Esophagus mucosa (tissue), 1 donor: ENCODE data around the gene NDOR1. TPM values are rescaled to one million over a fixed set of nuclear protein-coding genes. Genes with fewer than 3 reads are reported as not detected.

ENCODE experiments used
- ATAC-seq: fragments of 200-7000 bp; cut with Tn5 transposase; one replicate; pipeline ENCODE4 v1.9.1; 2020
- total RNA-seq: library from RNA; stranded (reverse); gene quantifications from one replicate; pipeline ENCODE4 v1.2.4, GENCODE V29; 2023
- donor health status: DM: yes; HTN: yes; CAD: no.

Gene NDOR1
- total RNA-seq, 1 donor from 2014 or later, result 8.6 TPM

DNA sequence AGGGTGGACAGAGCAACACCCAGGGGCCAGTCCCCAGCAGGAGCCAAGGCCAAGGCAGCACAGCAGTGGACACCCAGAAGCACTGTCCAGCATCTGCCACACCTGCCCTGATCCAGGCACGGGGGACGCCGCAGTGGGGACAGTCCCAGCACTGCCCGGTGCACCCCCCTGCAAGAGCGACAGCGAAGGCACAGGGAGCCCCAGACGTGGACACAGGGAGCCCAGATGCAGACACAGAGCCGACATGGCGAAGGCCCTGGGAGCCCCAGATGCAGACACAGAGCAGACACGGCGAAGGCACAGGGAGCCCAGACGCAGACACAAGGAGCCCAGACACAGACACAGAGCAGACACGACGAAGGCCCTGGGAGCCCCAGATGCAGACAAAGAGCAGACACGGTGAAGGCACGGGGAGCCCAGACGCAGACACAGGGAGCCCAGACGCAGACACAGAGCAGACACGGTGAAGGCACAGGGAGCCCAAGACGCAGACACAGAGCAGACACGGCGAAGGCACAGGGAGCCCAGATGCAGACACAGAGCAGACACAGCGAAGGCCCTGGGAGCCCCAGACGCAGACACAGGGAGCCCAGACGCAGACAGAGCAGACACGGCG, 21.4 kb upstream of the NDOR1 start:
- no peak for ATAC-seq

DNA sequence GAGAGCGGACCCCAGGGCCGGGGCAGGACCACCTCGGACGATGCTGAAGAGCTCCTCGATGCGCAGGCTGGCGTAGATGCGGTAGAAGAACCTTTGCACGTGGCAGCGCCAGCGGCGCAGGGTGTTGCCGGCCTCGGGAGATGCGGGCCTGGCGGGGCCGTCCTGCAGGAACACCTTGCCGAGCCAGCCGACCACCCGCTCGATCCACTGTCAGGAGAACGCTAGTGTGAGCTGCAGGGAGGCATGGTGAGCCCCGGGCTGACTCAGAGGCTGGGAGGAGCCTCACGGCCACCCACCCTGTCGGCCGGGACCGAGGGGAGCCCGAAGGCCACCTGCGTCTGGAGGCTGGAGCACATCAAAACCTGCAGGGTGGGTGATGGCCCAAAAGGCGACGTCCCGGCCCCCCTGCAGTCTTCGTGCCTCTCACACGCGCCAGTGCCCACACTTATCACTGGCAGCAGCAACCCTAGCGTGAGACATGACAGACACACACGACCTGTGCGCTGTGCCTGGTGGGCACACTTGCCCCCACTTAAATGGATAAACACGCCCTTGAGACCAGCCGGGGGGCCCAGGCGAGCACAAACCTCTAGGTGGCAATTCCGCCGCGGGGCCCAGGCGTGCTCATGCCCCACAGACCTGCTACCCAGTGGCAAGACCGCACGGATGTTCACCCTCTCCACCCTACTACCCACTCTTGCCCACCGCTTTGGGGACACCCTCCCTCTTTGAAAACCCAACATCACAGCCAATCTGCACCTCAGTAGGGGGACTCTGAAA, 20.4 kb upstream of the NDOR1 start:
- no peak for ATAC-seq

DNA sequence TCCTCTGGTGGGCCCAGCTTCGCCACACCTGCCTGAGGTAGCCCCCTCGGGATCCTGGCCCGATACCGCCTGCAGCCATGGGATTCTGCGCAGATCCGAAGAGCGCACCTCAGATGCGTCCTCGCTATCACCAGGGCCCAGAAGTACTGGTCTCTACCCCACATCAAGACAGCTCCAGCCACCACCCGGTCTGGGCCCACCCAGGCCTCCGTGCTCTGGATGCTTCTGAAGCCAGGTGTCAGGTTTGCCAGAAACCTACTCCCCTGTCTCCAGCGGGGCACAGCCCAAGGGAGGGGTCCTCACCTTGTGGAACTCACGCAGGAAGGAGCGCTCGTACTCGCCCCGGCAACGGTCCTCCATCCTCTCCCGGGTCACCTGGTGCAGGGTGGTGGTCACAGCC, 19.6 kb upstream of the NDOR1 start:
- ATAC-seq, result no peak

DNA sequence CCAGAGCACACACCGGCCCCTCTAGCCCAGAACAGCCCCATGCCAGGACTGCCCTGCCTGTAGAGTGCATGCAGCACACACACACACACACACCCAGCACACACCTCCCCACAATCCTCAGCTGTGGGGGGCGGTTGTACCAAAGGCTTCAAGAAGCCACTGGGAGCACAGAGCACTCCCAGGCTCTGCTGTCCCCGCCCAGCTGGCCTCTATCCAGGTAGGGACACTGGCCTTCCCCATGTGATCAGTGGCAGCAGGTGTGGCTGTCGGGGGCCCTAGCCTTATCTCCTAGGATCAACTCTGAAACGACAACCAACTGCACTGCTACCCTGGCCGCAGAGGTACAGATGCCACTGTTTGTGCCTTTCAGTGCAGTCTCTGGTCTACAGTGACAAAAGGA, 19.1 kb upstream of the NDOR1 start:
- ATAC-seq, result no peak

- ATAC-seq, result no peak
These were observed 18.1 kb upstream of the NDOR1 start for GRCh38 chr9:137187386-137187785.

DNA sequence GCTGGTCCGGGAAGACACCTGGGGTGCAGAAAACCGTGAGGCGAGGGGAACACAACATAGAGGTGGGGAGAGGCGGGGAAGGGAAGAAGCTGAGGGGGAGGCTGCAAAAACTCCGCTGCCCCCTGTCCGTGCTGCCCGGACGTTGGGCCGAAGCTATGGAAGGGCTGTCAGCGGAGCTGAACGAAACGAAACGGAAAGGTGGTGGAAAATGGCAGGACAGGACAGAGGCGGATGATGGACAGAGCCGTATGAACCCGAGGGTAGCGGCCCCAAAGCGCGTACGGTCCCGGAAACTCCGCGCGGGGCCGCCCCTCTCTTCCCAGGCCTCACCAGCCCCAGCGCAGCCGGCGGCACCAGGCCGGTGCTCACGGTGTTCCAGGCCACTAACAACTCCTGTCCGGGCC, 17.4 kb upstream of the NDOR1 start:
- ATAC-seq, result no peak

DNA sequence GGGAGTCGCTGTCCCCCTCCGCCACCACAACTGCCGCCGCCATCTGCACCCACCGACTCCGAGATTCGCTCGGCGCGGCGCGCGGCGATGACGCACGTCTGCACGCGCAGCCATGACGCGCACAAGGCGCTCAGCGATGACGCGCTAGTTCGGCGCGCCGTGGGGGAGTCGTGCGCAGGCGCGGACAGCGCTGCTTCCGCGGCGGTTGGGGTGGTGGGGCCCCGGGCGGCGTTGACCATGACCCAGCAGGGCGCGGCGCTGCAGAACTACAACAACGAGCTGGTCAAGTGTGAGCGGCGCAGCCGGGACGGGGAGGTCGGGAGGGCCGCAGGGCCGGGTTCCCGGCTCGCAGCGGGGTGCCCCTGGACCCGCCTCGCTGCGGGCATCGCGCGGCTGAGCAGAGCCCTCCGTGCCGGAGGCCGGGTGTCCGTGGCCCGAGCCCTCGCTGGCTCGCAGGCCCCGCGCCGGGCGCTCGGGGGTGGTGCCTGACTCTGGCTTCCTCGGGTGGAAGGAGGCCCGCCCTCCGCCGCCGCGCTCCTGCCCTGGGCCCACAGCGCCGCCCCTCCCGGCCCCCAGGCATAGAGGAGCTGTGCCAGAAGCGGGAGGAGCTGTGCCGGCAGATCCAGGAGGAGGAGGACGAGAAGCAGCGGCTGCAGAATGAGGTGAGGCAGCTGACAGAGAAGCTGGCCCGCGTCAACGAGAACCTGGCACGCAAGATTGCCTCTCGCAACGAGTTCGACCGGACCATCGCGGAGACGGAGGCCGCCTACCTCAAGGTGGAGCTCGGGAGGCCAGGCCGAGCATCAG, 16.8 kb upstream of the NDOR1 start, which contains the start of the genes ANAPC2 and SSNA1:
Gene ANAPC2 (minus strand): TSS at position 71 of the 807 bp plus-strand sequence. CDS start 28 bp downstream, at position 43.
Gene SSNA1 (plus strand): TSS at position 187 of the 807 bp plus-strand sequence. CDS start 51 bp downstream, at position 238.
- peak; percentile 84 for ATAC-seq

DNA sequence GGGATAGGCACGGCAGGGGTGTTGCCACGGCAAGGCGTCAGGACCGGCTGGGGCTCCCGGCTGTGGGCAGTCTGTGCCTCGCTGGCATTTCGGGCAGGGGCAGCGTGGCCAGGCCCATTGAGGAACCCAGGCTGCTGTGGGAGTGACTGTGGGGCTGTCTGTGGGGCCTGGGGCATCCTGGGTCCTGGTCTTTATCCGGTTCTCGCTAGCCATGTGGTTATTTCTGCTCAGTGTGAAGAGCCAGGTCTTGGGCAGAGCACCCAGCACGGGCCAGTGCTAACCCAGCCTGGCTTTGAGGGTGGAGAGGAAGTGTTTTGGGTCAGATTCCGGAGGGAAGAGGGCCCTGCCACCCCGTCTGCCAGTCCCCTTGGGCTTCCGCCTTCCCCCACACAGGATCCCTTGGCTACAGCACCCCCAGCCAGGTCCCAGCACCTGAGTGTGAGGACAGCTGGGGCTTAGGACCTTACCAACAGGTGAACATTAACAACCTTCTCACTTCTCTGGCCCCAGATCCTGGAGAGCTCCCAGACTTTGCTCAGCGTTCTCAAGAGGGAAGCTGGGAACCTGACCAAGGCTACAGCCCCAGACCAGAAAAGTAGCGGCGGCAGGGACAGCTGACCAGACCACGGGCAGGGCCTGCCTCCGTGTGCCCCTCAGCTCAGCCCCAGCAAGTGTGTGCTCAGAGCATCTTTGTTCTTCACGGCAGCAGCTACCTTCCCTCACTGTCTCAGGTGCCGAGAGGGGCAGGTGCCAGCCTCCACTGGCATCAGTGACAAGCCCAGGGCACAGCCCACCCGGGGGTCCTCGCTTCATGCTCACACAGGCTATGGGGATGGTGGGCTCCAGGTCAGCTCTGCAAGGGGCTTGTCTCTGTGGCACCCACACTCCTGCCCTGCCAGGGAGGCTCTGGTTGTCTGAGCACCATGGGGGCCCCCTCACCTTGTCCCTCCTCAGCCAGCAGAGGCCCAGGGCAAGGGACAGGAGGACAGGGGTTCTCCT, 15.9 kb upstream of the NDOR1 start:
- ATAC-seq, result no peak

- ATAC-seq, result peak; percentile 12
These were observed 15.1 kb upstream of the NDOR1 start for GRCh38 chr9:137190315-137190856.

- no peak for ATAC-seq
These were observed 14.3 kb upstream of the NDOR1 start for GRCh38 chr9:137191245-137191644.

- no peak for ATAC-seq
These were observed 13.6 kb upstream of the NDOR1 start for GRCh38 chr9:137191691-137192447.

DNA sequence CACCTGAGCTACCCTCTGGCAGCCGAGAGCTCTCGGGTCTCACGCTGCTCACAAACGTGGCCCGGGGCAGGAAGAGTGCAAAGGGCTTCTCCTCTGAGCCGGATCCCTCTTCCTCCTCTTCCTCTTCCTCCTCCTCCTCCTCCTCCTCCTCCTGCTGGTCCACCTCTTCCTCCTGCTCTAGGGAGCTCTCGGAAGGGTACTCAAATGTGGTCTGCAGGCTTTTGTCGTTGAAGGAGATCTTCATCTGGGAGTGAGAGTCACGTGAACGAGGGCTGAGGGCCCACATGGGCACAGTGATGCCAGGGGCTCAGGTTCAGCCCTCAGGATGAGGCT, 13.1 kb upstream of the NDOR1 start:
- ATAC-seq, result no peak

DNA sequence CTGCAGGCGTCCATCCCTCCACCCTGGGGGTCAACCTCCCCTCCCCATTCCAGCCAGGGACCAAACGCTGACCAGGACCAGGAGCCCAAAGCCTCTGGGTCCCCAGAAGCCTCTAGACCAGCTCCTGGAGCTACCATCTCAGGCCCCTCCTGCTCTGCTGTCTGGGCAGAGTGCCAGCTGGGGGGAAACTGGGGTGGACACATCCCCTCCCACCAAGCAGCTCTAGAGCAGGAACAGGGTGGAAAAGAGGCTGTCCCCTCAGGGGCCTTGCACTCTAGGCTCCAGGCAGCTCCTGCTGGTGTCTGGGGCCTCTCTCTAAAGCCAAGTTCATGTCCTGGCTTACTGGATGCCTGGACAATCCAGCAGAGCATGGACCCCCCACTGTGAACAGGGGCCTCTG, 12.6 kb upstream of the NDOR1 start:
- no peak for ATAC-seq

DNA sequence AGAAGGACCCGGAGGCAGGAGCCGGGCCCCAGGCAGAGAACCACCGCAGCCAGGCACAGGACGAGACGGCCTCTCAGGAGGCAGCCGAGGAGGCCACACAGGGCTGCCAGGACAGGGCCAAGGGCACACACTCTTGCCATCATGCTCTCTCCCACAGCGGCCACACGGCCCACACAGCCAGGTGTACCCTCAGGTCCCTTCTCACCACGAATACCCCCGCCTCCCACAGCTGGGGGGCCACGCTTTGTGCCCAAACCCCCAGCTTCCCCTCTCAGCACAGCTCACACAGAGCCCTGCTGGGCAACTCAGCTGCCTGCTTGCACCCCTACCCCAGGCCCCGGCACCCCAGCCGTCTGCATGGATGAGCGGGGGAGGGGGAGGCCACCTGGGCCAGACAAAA, 11.7 kb upstream of the NDOR1 start:
- no peak for ATAC-seq

GRCh38 chr9:137194388-137194787, 11.1 kb upstream of the NDOR1 start:
- ATAC-seq, result no peak

DNA sequence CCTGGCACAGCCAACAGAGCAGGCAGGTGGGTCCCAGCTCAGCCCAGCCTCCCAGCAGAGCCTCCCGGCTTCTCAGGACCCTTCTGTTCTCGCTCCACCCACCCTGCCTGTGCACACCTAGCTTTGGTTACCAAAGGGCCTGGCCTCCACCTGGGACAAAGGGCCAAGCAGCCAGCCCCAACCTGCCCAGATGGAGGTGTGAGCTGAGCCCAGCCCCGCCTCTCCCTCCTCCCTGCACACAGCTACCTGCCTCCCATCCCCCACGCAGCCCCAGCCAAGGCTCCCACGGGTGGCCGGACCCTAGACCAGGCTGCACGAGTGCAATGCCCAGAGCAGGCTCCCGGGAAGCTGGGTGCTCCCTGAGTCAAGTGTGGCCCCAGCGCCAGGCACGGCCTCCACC, 10.6 kb upstream of the NDOR1 start:
- ATAC-seq, result peak; percentile 67

GRCh38 chr9:137195525-137196220, 9.8 kb upstream of the NDOR1 start:
- ATAC-seq, result peak; percentile 48

GRCh38 chr9:137198051-137198901, 7.2 kb upstream of the NDOR1 start:
- ATAC-seq, result no peak

GRCh38 chr9:137198902-137199283, 6.6 kb upstream of the NDOR1 start:
- ATAC-seq, result no peak
